Smooth muscle cell (in vitro differentiated cells): Measurements from ENCODE around the gene NXN. TPM values are rescaled to one million over a fixed set of nuclear protein-coding genes. Genes with fewer than 3 reads are reported as not detected.

Experiments
- DNase-seq: peaks from one replicate; lab custom pipeline; 2025; ENCODE audit not compliant: unreplicated experiment; lab: John Stamatoyannopoulos, UW
- H2AFZ ChIP-seq: fragments of 200-600 bp; sonication (generic); 2 replicates; pipeline ENCODE4 v1.6.0; 2016; ENCODE audit warnings: antibody characterized with exemption, low read depth, mild to moderate bottlenecking
- H3F3A ChIP-seq: fragments of 200-600 bp; sonication (generic); 2 replicates; pipeline ENCODE4 v1.6.0; 2017; ENCODE audit warnings: antibody characterized with exemption, low read depth
- H3K27ac ChIP-seq: fragments of 200-600 bp; sonication (generic); 2 replicates; pipeline ENCODE4 v1.5.1; 2016; ENCODE audit warnings: low read depth, mild to moderate bottlenecking
- H3K27me3 ChIP-seq: fragments of 200-600 bp; sonication (generic); 2 replicates; pipeline ENCODE4 v1.6.1; 2016; ENCODE audit warnings: low read depth, mild to moderate bottlenecking
- H3K36me3 ChIP-seq: fragments of 200-600 bp; sonication (generic); 2 replicates; pipeline ENCODE4 v1.5.1; 2016; ENCODE audit warnings: low read depth
- H3K4me1 ChIP-seq: fragments of 200-600 bp; sonication (generic); 2 replicates; pipeline ENCODE4 v1.5.1; 2016; ENCODE audit warnings: low read depth
- H3K4me2 ChIP-seq: fragments of 200-600 bp; sonication (generic); 2 replicates; pipeline ENCODE4 v1.6.0; 2016; ENCODE audit warnings: mild to moderate bottlenecking
- H3K4me3 ChIP-seq: fragments of 200-600 bp; sonication (generic); 2 replicates; pipeline ENCODE4 v1.5.1; 2016; ENCODE audit warnings: mild to moderate bottlenecking
- H3K79me2 ChIP-seq: fragments of 200-600 bp; sonication (generic); 2 replicates; pipeline ENCODE4 v1.6.0; 2016; ENCODE audit warnings: low read depth, mild to moderate bottlenecking
- H3K9ac ChIP-seq: fragments of 200-600 bp; sonication (generic); 2 replicates; pipeline ENCODE4 v1.6.0; 2016; ENCODE audit warnings: low read depth
- H3K9me3 ChIP-seq: fragments of 200-600 bp; sonication (generic); replicated peaks from 2 replicates; pipeline ENCODE4 v1.5.1; 2016; ENCODE audit warnings: low read depth
- H4K20me1 ChIP-seq: fragments of 200-600 bp; sonication (generic); 2 replicates; pipeline ENCODE4 v1.6.0; 2016; ENCODE audit warnings: low read depth
- CTCF ChIP-seq: fragments of 200-600 bp; sonication (generic); IDR thresholded peaks from 2 replicates; pipeline ENCODE4 v1.5.1; 2017; ENCODE audit warnings: borderline replicate concordance, mild to moderate bottlenecking, antibody characterized with exemption; ENCODE audit not compliant: insufficient read depth, poor library complexity, severe bottlenecking
- WGBS: methylation state at CpG from one replicate; pipeline ENCODE4 v1.1.7; 2016; ENCODE audit warnings: low lambda C conversion rate; 5-methylcytosine and 5-hydroxymethylcytosine counted together
- polyA plus RNA-seq: library from polyadenylated mRNA; unstranded; fragments of >200 nt; fragmentation: Nextera tagmentation; extraction: Ambion mirVana; gene quantifications from 2 replicates; pipeline ENCODE4 v1.2.1, GENCODE V29; 2016
- total RNA-seq: library from RNA; depleted of rRNA; stranded (reverse); fragments of >200 nt; gene quantifications from 2 replicates; pipeline ENCODE4 v1.2.3, GENCODE V29; 2014

Gene NXN
- total and polyA plus RNA-seq, 2 experiments from 2014 or later: 58.3 to 78.6 TPM

- peaks cover 4% of the 10 kb centered on the region for H4K20me1 ChIP-seq
- WGBS: 38% methylated on average over 14 of the region's 14 CpGs
- H3K4me3 ChIP-seq: no peak overlapping the region
- H3K27me3 ChIP-seq: no peaks in the 10 kb centered on the region
- no peak overlapping the region for H2AFZ ChIP-seq
- peak overlapping the region; percentile 12 for H3K4me2 ChIP-seq
- H3K79me2 ChIP-seq: peaks cover 3% of the 10 kb centered on the region
- H3K36me3 ChIP-seq: peaks cover 35% of the 10 kb centered on the region
- TF ChIP-seq CTCF: no peak
- H3F3A ChIP-seq: peaks cover 8% of the 10 kb centered on the region
- H3K4me1 ChIP-seq: peaks cover 15% of the 10 kb centered on the region
- H3K9ac ChIP-seq: no peak overlapping the region
- H3K9me3 ChIP-seq: no peaks in the 10 kb centered on the region
- no peak for DNase-seq
- peak overlapping the region; percentile 64 for H3K27ac ChIP-seq
Observed at GRCh38 chr17:773467-774312, 205.9 kb downstream of the NXN start.

- Histone ChIP-seq H3K4me3 (no peak overlapping the region), H3K9me3 (no peaks in the 10 kb centered on the region), H3K4me2 (no peak overlapping the region), H3K27me3 (no peaks in the 10 kb centered on the region), H3K36me3 (peaks cover 35% of the 10 kb centered on the region), H3K9ac (no peak overlapping the region), H3F3A (peaks cover 8% of the 10 kb centered on the region), H4K20me1 (peaks cover 3% of the 10 kb centered on the region), H3K27ac (peak overlapping the region; percentile 64), H2AFZ (no peak overlapping the region), H3K79me2 (no peaks in the 10 kb centered on the region), H3K4me1 (peaks cover 15% of the 10 kb centered on the region)
- DNase-seq: no peak
- 97% methylated on average over 5 of the region's 5 CpGs for WGBS
- TF ChIP-seq CTCF: no peak
Observed at GRCh38 chr17:773016-773415, 206.6 kb downstream of the NXN start.

DNA sequence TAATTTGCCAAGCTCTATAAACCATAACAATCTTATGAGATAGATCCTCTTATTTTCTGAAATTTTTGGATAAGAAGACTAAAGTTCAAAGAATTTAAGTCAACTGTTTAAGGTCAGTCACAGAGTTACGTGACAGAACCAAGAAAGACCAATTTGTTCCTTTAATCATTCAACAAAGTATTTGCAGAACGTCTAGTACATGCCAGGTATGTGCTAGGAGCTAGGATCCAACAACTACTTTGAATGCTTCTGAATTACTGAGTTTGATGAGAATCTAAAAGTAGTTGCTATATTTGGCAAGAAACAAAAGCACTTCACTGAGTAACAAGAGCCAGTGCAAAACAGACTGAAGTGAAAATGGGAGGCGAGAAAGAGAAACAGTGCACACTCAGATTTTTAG is 212.5 kb downstream of the NXN start:
- no peaks in the 10 kb centered on the region for H3F3A ChIP-seq
- no peak for TF ChIP-seq CTCF
- H3K9me3 ChIP-seq: no peaks in the 10 kb centered on the region
- peaks cover 22% of the 10 kb centered on the region for H3K36me3 ChIP-seq
- DNase-seq: no peak
- H3K27me3 ChIP-seq: no peaks in the 10 kb centered on the region
- no peak overlapping the region for H3K9ac ChIP-seq
- H3K4me1 ChIP-seq: no peaks in the 10 kb centered on the region
- no peak overlapping the region for H3K27ac ChIP-seq
- WGBS: 90% methylated on average over 3 of the region's 3 CpGs
- no peak overlapping the region for H2AFZ ChIP-seq
- H3K79me2 ChIP-seq: no peaks in the 10 kb centered on the region
- no peak overlapping the region for H3K4me3 ChIP-seq
- H4K20me1 ChIP-seq: no peaks in the 10 kb centered on the region
- no peak overlapping the region for H3K4me2 ChIP-seq

DNA sequence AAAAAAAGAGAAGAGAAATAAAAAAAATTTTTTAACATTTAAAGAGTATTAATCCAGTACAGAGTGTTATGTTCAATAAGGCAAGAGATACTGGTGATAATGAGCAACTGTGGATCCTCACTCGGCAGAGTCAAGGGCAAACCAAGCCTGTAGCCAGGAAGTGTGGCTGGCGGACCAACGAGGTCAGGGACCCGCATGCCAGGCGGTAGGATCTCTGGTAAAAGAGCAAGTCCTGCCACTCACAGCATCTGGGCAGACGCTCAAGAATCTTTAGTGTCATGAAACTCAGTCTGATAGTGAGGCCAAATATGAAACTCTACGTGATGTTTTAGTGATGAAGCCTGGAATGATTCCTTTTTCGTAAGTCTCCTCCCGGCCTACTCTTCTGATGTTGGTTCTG is 219.2 kb downstream of the NXN start:
- WGBS: 98% methylated on average over 9 of the region's 9 CpGs
- no peak for TF ChIP-seq CTCF
- no peak overlapping the region for H3K9ac ChIP-seq

More for the DNA sequence above, 219.2 kb downstream of the NXN start:
- Histone ChIP-seq H3K4me1 (no peaks in the 10 kb centered on the region), H3K9me3 (no peaks in the 10 kb centered on the region), H3K4me3 (no peak overlapping the region), H2AFZ (no peak overlapping the region), H3F3A (peaks cover 6% of the 10 kb centered on the region), H3K27ac (no peak overlapping the region), H3K36me3 (peaks cover 13% of the 10 kb centered on the region), H4K20me1 (no peaks in the 10 kb centered on the region), H3K27me3 (no peaks in the 10 kb centered on the region), H3K79me2 (no peaks in the 10 kb centered on the region), H3K4me2 (no peak overlapping the region)
- DNase-seq: no peak
